ENCODE results near the gene NDUFA7. TPM values are rescaled to one million over a fixed set of nuclear protein-coding genes. Genes with fewer than 3 reads are reported as not detected.
A peak's percentile ranks its signal among the peaks of the same experiment; 100 is the strongest.
"Not testable (repeated sequence)": the region's sequence is repeated elsewhere in the genome, so short reads cannot be mapped to it uniquely, and the experiment has no call there.

NDUFA7 gene
- total RNA-seq, 2 experiments from 2014 or later: 95.9 to 104 TPM

DNA sequence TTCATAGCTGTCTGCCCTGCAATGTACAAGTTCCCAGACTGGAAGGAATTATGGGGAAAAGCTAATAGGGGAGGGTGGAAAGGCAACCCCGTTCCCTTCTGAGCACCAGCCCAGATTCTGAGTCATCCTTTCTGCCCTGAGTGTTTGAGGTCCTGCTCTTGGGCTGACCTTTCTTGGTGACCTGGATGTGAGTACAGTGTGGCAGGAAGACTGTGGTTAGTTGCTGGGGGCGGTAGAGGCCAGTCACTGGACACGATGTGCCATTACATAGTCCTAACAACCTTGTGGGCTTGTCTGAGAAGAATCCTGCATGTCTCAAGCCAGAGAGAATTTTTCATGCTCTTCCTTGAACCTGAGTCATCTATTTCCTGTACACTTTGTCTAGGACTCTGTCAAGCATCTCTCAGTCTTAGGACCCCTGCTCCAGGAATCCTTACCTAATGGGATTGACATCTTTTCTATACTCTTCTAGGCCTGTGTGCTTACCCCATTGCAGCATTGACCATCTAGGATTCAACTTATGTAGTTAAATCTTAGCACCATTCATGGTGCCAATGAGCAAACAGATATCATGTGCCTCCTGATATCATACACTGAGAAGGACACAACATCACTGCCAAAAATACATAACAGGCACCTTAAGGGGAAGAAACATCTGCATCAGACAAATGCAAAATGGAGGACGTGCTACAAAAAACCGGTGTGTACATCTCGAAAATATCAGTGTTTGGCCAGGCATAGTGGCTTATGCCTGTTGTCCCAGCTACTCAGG is 34.6 kb upstream of the NDUFA7 start:
- DNase-seq: no peak
- H3K36me3 Mint-ChIP-seq (ENCODE audit: low read depth): no peaks in the 10 kb centered on the region
- H3K9me3 Mint-ChIP-seq: peaks cover 3% of the 10 kb centered on the region
- CTCF ChIA-PET: interaction anchor here (1.0 to 5.2 kb wide), 12 partner anchors 8 to 224 kb away, joined by 3 to 47 read pairs (median 12); partner anchors contain the start of genes ANGPTL4, KANK3, MYO1F and RAB11B
- H3K27me3 Mint-ChIP-seq (ENCODE audit: low read depth): peaks cover 10% of the 10 kb centered on the region
- H3K4me1 Mint-ChIP-seq (ENCODE audit: low read depth): no peaks in the 10 kb centered on the region
- intact Hi-C loops (cut with micrococcal nuclease): loop anchor here (2.0 kb wide), 1 partner anchor 57 kb away; the partner anchor contains the start of gene MARCHF2
- no peak overlapping the region for H3K4me3 Mint-ChIP-seq
- H3K27ac Mint-ChIP-seq: no peak overlapping the region

DNA sequence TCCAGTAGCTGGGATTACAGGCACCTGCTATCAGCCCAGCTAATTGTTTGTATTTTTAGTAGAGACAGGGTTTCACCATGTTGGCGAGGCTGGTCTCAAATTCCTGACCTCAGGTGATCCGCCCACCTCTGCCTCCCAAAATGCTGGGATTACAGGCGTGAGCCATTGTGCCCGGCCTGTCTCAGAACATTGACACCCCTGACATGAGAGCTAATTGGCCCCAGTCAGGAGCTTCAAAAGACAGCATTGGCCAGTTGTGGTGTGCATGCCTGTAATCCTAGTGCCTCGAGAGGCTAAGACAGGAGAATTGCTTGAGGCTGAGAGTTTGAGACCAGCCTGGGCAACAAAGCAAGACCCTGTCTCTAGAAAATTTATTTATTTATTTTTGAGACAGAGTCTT is 31.7 kb upstream of the NDUFA7 start:
- intact Hi-C loops (cut with micrococcal nuclease): loop anchor here (1.0 kb wide), 1 partner anchor 289 kb away; no protein-coding TSS in a partner anchor
- H3K27ac Mint-ChIP-seq; H3K4me1 Mint-ChIP-seq (ENCODE audit: low read depth); DNase-seq; H3K36me3 Mint-ChIP-seq (ENCODE audit: low read depth); H3K9me3 Mint-ChIP-seq; H3K4me3 Mint-ChIP-seq: not testable (repeated sequence)
- H3K27me3 Mint-ChIP-seq (ENCODE audit: low read depth): peaks cover 14% of the 10 kb centered on the region
- CTCF ChIA-PET: interaction anchor here (0.6 to 5.2 kb wide), 14 partner anchors 9 to 227 kb away, joined by 3 to 47 read pairs (median 8); partner anchors contain the start of genes KANK3, MYO1F and RAB11B

- H3K36me3 Mint-ChIP-seq (ENCODE audit: low read depth): no peaks in the 10 kb centered on the region
- H3K27ac Mint-ChIP-seq: no peak overlapping the region
- peaks cover 14% of the 10 kb centered on the region for H3K27me3 Mint-ChIP-seq (ENCODE audit: low read depth)
- no peak overlapping the region for H3K4me3 Mint-ChIP-seq
- DNase-seq: no peak
- CTCF ChIA-PET: interaction anchor here (0.6 to 5.2 kb wide), 14 partner anchors 9 to 229 kb away, joined by 3 to 47 read pairs (median 4); partner anchors contain the start of genes KANK3, MARCHF2, MYO1F and RAB11B
- H3K9me3 Mint-ChIP-seq: peaks cover 3% of the 10 kb centered on the region
- H3K4me1 Mint-ChIP-seq (ENCODE audit: low read depth): no peaks in the 10 kb centered on the region
- intact Hi-C loops (cut with micrococcal nuclease): no loop called here
These were observed 31.1 kb upstream of the NDUFA7 start for GRCh38 chr19:8352134-8352827.

- CTCF ChIA-PET; H3K4me3 Mint-ChIP-seq; DNase-seq; H3K36me3 Mint-ChIP-seq (ENCODE audit: low read depth); H3K4me1 Mint-ChIP-seq (ENCODE audit: low read depth); H3K9me3 Mint-ChIP-seq; intact Hi-C loops (cut with micrococcal nuclease): not testable (repeated sequence)
- Mint-ChIP-seq H3K27me3 (ENCODE audit: low read depth) (peaks cover 14% of the 10 kb centered on the region), H3K27ac (peak overlapping the region; percentile 51)
These were observed 28.6 kb upstream of the NDUFA7 start for GRCh38 chr19:8349629-8350372.

DNA sequence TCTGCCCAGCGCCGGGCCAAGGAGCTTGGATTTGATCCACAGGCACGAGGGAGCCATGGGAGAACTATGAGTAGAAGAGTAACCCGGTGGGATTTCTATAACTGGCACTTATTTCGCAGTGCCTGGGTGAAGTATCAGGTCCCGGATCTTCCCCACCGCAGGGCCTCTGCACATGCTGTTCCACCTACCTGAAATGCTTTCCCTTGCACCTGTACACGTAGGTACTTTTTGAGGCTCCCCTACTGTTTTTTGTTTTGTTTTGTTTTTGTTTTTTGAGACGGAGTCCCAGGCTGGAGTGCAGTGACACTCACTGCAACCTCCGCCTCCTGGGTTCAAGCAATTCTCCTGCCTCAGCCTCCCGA is 22.3 kb upstream of the NDUFA7 start:
- intact Hi-C loops (cut with micrococcal nuclease): loop anchor here (1.0 kb wide), 1 partner anchor 22 kb away; the partner anchor contains the start of genes NDUFA7 and RPS28
- H3K27ac Mint-ChIP-seq: no peak overlapping the region
- H3K9me3 Mint-ChIP-seq: no peaks in the 10 kb centered on the region
- H3K4me1 Mint-ChIP-seq (ENCODE audit: low read depth): peaks cover 4% of the 10 kb centered on the region
- peak overlapping the region; percentile 73 for H3K4me3 Mint-ChIP-seq
- H3K36me3 Mint-ChIP-seq (ENCODE audit: low read depth): no peaks in the 10 kb centered on the region
- CTCF ChIA-PET: interaction anchor here (0.8 to 3.6 kb wide), 2 partner anchors 10 to 90 kb away, joined by 3 to 18 read pairs; no protein-coding TSS in a partner anchor
- no peak for DNase-seq
- H3K27me3 Mint-ChIP-seq (ENCODE audit: low read depth): peaks cover 3% of the 10 kb centered on the region

DNA sequence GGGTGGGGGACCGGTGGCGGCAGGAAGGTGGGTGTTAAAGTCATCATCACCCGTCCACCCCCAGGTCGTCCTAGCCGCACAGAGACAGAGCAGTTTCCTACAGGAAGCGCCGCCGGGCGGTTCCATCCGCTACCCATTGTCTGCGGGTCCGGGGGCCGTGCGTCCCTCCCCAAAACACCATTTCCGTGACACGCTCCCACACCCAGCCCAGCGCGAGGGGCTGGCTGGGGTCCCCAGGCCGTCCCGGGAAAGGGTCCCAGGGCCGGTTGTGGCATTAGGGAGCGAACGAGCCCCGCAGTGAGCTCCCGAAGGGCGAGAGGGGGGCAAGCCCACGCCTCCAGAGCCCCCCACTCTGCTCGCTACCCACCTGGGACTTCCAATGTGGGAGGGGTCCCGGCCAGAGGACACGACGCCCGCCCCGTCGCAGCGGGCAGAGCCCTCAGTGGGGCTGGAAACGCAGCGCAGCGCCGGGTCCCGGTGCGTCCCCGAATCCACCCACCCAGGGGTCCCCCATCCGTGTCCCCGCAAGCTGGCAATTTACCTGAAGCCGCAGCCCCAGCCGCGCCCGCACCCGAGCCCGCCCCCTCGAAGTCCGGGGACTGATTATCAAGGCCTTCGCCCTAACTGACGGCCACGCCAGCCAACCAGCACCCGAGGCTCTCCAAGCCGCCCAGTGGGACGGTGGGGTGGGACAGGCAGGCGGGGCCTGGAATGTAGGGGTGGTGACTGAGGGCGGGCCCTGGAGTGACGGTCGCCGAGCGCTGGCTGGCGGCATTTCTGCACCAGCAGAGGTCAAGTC is 21.7 kb upstream of the NDUFA7 start, which contains the start of gene KANK3:
TSS of gene KANK3 (minus strand) at position 579 of the 799 bp plus-strand sequence. CDS start 5,434 bp downstream, outside the sequence.
- Mint-ChIP-seq H3K9me3 (no peaks in the 10 kb centered on the region), H3K4me1 (ENCODE audit: low read depth) (peaks cover 4% of the 10 kb centered on the region), H3K4me3 (peak within 1 kb of the TSS; percentile 73), H3K27ac (no peak within 1 kb of the TSS), H3K27me3 (ENCODE audit: low read depth) (peaks cover 7% of the 10 kb centered on the region), H3K36me3 (ENCODE audit: low read depth) (no peaks in the 10 kb centered on the region)
- CTCF ChIA-PET: interaction anchor here (0.8 to 3.6 kb wide), 2 partner anchors 11 to 89 kb away, joined by 3 to 18 read pairs; no protein-coding TSS in a partner anchor
- peak; percentile 96 for DNase-seq
- intact Hi-C loops (cut with micrococcal nuclease): loop anchor here (1.0 kb wide), 1 partner anchor 22 kb away; the partner anchor contains the start of genes NDUFA7 and RPS28

- intact Hi-C loops (cut with micrococcal nuclease): no loop called here
- no peak overlapping the region for H3K4me3 Mint-ChIP-seq
- H3K36me3 Mint-ChIP-seq (ENCODE audit: low read depth): no peaks in the 10 kb centered on the region
- H3K9me3 Mint-ChIP-seq: no peaks in the 10 kb centered on the region
- H3K4me1 Mint-ChIP-seq (ENCODE audit: low read depth): peaks cover 4% of the 10 kb centered on the region
- CTCF ChIA-PET: interaction anchor here (3.6 kb wide), 1 partner anchor 12 kb away, joined by 18 read pairs; no protein-coding TSS in a partner anchor
- H3K27ac Mint-ChIP-seq: no peak overlapping the region
- DNase-seq: no peak
- H3K27me3 Mint-ChIP-seq (ENCODE audit: low read depth): peaks cover 12% of the 10 kb centered on the region
These were observed 21.1 kb upstream of the NDUFA7 start for GRCh38 chr19:8342316-8342683.

GRCh38 chr19:8341504-8341903 is 20.3 kb upstream of the NDUFA7 start:
- H3K4me3 Mint-ChIP-seq; H3K9me3 Mint-ChIP-seq; H3K36me3 Mint-ChIP-seq (ENCODE audit: low read depth); DNase-seq; H3K27ac Mint-ChIP-seq; intact Hi-C loops (cut with micrococcal nuclease); H3K4me1 Mint-ChIP-seq (ENCODE audit: low read depth): not testable (repeated sequence)
- CTCF ChIA-PET: interaction anchor here (0.8 to 2.6 kb wide), 2 partner anchors 13 to 274 kb away, joined by 8 to 14 read pairs; no protein-coding TSS in a partner anchor
- peaks cover 16% of the 10 kb centered on the region for H3K27me3 Mint-ChIP-seq (ENCODE audit: low read depth)

DNA sequence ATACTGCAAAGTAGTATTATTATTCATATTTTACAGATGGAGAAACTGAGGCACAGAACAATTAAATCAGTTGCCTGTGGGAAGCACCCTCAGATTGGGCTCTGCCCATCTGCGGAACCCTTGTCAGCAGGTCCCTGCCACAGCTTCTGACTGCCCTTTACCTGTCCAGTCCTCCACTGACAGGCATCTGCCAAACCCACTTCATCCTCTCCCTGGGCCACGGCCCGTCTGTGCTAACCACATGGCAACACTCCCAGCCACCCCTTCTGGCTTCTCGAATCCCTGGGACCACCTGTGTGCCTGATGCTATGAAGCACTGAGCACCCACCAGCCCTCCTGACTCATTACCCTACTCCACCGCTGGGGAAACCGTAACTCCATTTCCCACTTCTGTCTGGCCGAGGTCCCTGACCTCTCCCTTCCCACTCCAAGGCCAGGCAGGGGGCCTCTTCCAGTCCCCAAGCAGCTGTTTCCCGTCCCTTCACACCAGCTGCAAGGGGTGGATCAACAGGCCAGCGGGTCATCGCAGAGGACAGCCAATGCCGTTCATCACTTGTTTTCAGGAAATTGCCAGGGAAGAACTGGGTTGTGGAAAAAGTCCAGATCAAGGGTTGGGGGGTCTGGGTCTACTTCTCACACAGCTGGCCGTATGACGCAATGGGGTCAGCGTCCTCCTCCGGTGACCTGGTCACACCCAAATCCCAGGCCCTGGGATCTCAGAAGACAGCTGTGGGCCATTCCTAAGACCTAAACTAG is 19.3 kb upstream of the NDUFA7 start:
- no peaks in the 10 kb centered on the region for H3K36me3 Mint-ChIP-seq (ENCODE audit: low read depth)
- CTCF ChIA-PET: interaction anchor here (0.8 to 2.6 kb wide), 2 partner anchors 14 to 275 kb away, joined by 8 to 14 read pairs; no protein-coding TSS in a partner anchor
- H3K27ac Mint-ChIP-seq: no peak overlapping the region
- H3K9me3 Mint-ChIP-seq: no peaks in the 10 kb centered on the region
- H3K4me3 Mint-ChIP-seq: no peak overlapping the region
- peaks cover 22% of the 10 kb centered on the region for H3K27me3 Mint-ChIP-seq (ENCODE audit: low read depth)
- H3K4me1 Mint-ChIP-seq (ENCODE audit: low read depth): peaks cover 8% of the 10 kb centered on the region
- DNase-seq: no peak
- intact Hi-C loops (cut with micrococcal nuclease): no loop called here

DNA sequence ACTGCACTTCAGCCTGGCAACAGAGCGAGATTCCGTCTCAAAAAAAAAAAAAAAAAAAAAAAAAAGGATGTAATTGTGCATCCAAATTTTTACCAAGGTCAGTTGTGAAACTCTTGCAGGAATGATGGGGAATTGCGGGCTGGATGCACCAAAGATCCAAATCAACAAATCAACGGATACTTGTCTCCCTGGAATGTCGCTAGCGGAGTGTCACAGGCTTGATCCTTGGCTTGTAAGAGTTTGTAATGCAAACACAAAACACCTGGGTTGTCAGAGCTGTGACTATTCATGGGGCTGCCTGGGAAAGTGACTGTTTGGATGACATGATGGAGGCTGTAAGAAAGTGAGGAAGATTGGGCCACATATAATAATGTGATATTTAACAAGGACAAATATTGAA is 17.7 kb upstream of the NDUFA7 start:
- Mint-ChIP-seq H3K9me3 (no peaks in the 10 kb centered on the region), H3K27me3 (ENCODE audit: low read depth) (peaks cover 27% of the 10 kb centered on the region), H3K27ac (no peak overlapping the region), H3K4me3 (no peak overlapping the region), H3K4me1 (ENCODE audit: low read depth) (peaks cover 8% of the 10 kb centered on the region), H3K36me3 (ENCODE audit: low read depth) (no peaks in the 10 kb centered on the region)
- no peak for DNase-seq
- intact Hi-C loops (cut with micrococcal nuclease): no loop called here
- CTCF ChIA-PET: interaction anchor here (2.6 kb wide), 1 partner anchor 15 kb away, joined by 14 read pairs; no protein-coding TSS in a partner anchor

All from activated naive CD4-positive, alpha-beta T cell treated with anti-CD3 and anti-CD28 coated beads for 36 hours (primary cell).